RWPE1 (cell line): ENCODE data around the gene ENPEP.
"Not testable (repeated sequence)": the region's sequence is repeated elsewhere in the genome, so short reads cannot be mapped to it uniquely, and the experiment has no call there.

ENCODE experiments used
- CTCF ChIA-PET: fragments of 350-600 bp; sonication (Branson Sonifier 250); formaldehyde crosslinking; extraction: SDS; loops from one replicate; lab custom pipeline; 2021; lab: Yijun Ruan, JAX
- POLR2A ChIA-PET: fragments of 400-600 bp; formaldehyde crosslinking; extraction: SDS; loops from one replicate; lab custom pipeline; 2020; ENCODE audit warnings: antibody characterized with exemption; ENCODE audit not compliant: low non-redundant PET; lab: Yijun Ruan, JAX
- DNase-seq: peaks from one replicate; pipeline ENCODE4 v3.0.0; 2012; ENCODE audit warnings: low spot score
- H3K27ac ChIP-seq: fragments of 450-650 bp; 2 replicates; pipeline ENCODE4 v1.5.1; 2017
- TF ChIP-seq, protein P1 (sequence below): fragments of 450-650 bp; conservative IDR thresholded peaks from 2 replicates; pipeline ENCODE4 v1.5.1; 2017; ENCODE audit warnings: low read depth, mild to moderate bottlenecking

Gene ENPEP

DNA sequence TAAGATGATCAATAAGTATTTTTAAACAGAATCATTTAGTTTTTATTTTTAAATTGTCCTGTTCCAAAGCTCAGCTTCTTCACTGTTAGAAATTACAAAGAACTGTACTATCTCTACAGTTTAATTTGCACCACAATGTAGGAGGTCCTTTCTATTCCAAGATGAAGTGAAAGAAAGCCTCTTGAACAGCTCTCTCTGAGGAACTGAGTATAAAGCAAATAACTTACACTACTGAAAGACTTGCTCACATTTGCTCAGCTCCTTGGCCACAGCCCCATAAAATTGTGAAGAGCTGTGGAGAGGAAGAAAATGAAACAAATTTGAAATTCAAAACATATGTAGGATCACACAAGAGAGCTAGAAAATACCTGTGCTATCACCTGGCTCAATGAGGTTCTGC lies 68.6 kb downstream of the ENPEP start:
- CTCF ChIA-PET = interaction anchor here (0.5 to 0.6 kb wide), 2 partner anchors 12 to 75 kb away, joined by 3 to 4 read pairs; no protein-coding TSS in a partner anchor

GRCh38 chr4:110550260-110550659 lies 74.3 kb downstream of the ENPEP start:
- POLR2A ChIA-PET = no interaction called here

More for the DNA sequence above, 68.6 kb downstream of the ENPEP start:
- TF ChIP-seq, protein P1, sequence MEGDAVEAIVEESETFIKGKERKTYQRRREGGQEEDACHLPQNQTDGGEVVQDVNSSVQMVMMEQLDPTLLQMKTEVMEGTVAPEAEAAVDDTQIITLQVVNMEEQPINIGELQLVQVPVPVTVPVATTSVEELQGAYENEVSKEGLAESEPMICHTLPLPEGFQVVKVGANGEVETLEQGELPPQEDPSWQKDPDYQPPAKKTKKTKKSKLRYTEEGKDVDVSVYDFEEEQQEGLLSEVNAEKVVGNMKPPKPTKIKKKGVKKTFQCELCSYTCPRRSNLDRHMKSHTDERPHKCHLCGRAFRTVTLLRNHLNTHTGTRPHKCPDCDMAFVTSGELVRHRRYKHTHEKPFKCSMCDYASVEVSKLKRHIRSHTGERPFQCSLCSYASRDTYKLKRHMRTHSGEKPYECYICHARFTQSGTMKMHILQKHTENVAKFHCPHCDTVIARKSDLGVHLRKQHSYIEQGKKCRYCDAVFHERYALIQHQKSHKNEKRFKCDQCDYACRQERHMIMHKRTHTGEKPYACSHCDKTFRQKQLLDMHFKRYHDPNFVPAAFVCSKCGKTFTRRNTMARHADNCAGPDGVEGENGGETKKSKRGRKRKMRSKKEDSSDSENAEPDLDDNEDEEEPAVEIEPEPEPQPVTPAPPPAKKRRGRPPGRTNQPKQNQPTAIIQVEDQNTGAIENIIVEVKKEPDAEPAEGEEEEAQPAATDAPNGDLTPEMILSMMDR = no peak
- POLR2A ChIA-PET = no interaction called here
- DNase-seq = no peak
- H3K27ac ChIP-seq = no peak overlapping the region

DNA sequence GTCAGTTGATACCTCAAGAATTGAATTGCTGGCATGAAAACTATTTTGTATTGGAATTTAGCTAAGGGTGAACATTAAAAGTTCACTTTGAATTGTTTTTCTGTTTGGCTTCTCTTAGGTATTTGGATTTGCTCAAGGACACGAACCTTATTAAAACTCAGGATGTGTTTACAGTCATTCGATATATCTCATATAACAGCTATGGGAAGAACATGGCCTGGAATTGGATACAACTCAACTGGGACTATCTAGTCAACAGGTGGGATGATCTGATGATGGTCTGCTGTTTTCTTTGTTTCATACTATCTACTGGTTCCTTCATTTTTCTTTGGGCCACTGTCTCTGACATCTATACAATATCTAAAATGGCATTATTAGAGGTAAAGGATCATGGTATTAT lies 77.2 kb downstream of the ENPEP start:
- ChIA-PET CTCF (no interaction called here), POLR2A (no interaction called here)
- no peak overlapping the region for H3K27ac ChIP-seq
- TF ChIP-seq, protein P1 = no peak
- no peak for DNase-seq

More at GRCh38 chr4:110550260-110550659, 74.3 kb downstream of the ENPEP start:
- CTCF ChIA-PET = no interaction called here
- TF ChIP-seq, protein P1 = no peak
- no peak overlapping the region for H3K27ac ChIP-seq
- no peak for DNase-seq

GRCh38 chr4:110567214-110567613 lies 91.3 kb downstream of the ENPEP start:
- H3K27ac ChIP-seq = no peak overlapping the region
- CTCF ChIA-PET = no interaction called here
- no peak for DNase-seq
- POLR2A ChIA-PET = no interaction called here
- TF ChIP-seq, protein P1 = no peak

DNA sequence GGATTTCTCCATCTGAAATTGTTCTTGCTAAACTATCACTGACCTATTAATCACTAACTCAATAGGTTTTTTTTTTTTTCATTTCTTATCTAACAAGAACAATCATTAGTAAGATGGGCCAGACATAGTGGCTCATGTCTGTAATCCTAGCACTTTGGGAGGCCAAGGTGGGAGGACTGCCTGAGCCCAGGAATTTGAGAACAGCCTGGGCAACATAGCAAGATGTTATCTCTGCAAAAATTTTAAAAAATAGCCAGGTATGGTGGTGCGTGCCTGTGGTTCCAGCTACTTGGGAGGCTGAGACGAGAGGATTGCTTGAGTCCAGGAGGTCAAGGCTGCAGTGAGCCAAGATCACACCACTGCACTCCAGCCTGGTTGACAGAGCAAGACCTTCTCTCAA lies 100.7 kb downstream of the ENPEP start:
- DNase-seq, CTCF ChIA-PET: not testable (repeated sequence)

DNA sequence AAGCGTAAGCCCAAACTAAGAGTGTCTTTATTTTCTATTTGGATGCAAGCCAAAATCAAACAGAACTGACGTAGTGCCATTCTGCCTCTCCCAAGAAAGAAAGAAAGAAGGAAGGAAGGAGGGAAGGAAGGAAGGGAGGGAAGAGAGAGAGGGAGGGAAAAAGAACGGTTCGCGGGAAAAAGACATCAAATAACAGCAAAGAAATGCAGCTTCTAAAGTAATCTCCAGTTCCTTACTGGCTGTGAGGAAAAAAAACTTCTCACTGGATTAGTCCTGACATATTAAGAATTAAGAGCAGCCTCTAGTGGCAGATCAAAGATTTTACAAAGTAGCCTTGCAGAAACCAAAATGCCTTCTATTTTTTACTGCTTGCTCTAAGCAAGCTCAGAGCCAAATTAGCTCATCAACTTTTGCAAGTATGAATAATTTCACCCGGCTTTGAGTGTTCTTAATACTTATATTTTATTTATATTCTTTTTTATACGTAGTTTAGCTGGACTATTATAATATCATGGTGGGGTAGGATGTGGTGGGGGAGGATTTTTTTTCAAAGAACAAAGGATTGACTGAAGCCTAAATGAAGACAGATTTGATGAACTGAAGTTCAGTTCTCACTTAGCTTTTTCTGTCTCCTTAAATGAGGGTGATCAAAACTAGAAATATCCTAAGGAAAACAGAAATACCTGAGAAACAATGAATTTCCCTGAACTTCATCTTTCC lies 110.3 kb downstream of the ENPEP start:
- no peak overlapping the region for H3K27ac ChIP-seq
- DNase-seq = peak; percentile 70
- ChIA-PET CTCF (interaction anchor here (0.6 to 1.3 kb wide), 5 partner anchors 9 to 964 kb away, joined by 3 to 5 read pairs (median 3); no protein-coding TSS in a partner anchor), POLR2A (no interaction called here)
- TF ChIP-seq, protein P1 = peak; percentile 70

More for the DNA sequence above, 100.7 kb downstream of the ENPEP start:
- POLR2A ChIA-PET, H3K27ac ChIP-seq: not testable (repeated sequence)

DNA sequence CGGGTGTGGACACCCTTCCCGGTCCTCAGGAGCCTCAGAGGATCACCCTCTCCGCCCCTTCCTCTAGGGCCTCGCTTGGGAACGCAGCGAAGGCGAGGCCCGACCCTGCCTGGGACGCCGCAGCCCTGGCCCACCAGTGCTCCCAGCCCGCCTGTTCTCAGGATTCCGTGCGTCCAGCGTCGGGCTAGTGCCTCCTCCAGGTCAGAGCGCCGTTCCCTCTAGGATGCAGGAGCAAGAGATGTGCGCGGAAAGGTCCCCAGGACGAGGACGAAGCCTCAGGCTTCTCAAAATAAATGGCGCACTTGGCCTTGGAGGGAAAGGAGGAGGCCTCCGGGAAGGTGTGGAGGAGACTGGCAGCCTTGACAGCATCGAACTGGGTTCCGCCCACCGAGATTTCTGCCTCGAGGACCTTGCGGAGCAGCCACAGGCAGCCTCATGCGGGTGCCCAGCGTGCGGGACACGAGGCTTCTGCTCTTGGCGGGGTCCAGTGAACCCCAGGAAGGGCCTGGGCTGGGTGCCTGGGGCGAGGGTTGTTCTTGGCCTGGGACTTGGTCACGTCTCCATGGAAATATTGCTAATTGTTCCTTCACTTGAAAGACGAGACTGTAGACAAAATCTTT lies 111.8 kb downstream of the ENPEP start:
- no peak overlapping the region for H3K27ac ChIP-seq
- DNase-seq = no peak
- CTCF ChIA-PET = no interaction called here
- TF ChIP-seq, protein P1 = no peak
- POLR2A ChIA-PET = no interaction called here
